NB4 (cell line): Measurements from ENCODE around the gene THRAP3.
"Not testable (repeated sequence)": the region's sequence is repeated elsewhere in the genome, so short reads cannot be mapped to it uniquely, and the experiment has no call there.

Experiments used
- DNase-seq: peaks from one replicate; pipeline ENCODE4 v3.0.0; 2010; ENCODE audit warnings: low read depth
- H3K4me3 ChIP-seq: one replicate; pipeline ENCODE4 v1.5.1; 2011; ENCODE audit warnings: mild to moderate bottlenecking, low read depth, low read length, moderate library complexity
- MYC ChIP-seq: IDR thresholded peaks from 2 replicates; pipeline ENCODE4 v1.6.1; 2011; ENCODE audit warnings: low read depth, low read length
- POLR2A ChIP-seq: IDR thresholded peaks from 2 replicates; pipeline ENCODE4 v1.6.1; 2011; ENCODE audit warnings: mild to moderate bottlenecking; ENCODE audit not compliant: insufficient read length; ENCODE audit errors: extremely low read depth
- TF ChIP-seq, protein P1 (sequence below): IDR thresholded peaks from one replicate; pipeline ENCODE4 v1.5.1; 2012; ENCODE audit warnings: low read depth, low read length
- TF ChIP-seq, protein P2 (sequence below): IDR thresholded peaks from 2 replicates; pipeline ENCODE4 v1.6.1; 2011; ENCODE audit warnings: low read depth, low read length

THRAP3 gene

DNA sequence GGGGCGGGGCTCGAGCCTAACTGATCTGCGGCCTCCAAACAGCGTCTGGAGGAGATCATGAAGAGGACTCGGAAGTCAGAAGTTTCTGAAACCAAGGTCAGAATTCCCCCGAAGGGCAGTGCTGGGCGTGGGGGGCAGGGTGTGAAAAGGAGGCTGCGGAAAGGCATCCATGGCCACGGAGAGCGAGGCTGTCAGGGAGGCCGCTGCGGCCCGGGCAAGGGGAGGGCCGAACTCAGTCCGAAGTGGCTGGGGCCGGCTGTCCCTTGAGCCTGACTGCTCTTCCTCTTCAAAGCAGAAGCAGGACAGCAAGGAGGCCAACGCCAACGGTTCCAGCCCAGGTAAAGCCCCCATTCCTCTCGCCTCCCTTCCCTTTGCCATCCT lies 45.0 kb upstream of the THRAP3 start:
- DNase-seq = no peak
- TF ChIP-seq POLR2A = no peak
- TF ChIP-seq MYC = no peak
- TF ChIP-seq, protein P1, sequence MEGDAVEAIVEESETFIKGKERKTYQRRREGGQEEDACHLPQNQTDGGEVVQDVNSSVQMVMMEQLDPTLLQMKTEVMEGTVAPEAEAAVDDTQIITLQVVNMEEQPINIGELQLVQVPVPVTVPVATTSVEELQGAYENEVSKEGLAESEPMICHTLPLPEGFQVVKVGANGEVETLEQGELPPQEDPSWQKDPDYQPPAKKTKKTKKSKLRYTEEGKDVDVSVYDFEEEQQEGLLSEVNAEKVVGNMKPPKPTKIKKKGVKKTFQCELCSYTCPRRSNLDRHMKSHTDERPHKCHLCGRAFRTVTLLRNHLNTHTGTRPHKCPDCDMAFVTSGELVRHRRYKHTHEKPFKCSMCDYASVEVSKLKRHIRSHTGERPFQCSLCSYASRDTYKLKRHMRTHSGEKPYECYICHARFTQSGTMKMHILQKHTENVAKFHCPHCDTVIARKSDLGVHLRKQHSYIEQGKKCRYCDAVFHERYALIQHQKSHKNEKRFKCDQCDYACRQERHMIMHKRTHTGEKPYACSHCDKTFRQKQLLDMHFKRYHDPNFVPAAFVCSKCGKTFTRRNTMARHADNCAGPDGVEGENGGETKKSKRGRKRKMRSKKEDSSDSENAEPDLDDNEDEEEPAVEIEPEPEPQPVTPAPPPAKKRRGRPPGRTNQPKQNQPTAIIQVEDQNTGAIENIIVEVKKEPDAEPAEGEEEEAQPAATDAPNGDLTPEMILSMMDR = no peak
- TF ChIP-seq, protein P2, sequence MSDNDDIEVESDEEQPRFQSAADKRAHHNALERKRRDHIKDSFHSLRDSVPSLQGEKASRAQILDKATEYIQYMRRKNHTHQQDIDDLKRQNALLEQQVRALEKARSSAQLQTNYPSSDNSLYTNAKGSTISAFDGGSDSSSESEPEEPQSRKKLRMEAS = no peak
- no peak overlapping the region for H3K4me3 ChIP-seq

DNA sequence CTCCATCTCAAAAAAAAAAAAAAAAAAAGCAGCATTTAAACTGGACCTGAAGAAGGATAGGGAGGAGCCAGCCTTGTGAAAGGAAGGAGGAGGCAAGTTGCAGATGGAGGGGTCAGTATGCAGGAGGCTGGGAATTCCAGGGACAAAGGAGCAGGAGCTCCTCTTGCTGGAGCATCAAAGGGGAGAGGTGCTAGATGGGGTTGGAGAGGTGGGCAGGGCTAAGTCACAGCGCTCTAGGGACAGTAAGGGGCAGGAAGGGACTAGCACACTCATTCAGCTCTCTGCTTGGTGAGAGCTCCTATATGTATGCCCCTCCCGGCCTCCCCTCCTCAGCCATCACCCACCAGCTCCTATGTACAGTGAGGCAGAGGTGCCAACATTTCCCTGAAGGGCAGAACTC lies 41.5 kb upstream of the THRAP3 start:
- H3K4me3 ChIP-seq = no peak overlapping the region
- TF ChIP-seq MYC (no peak), POLR2A (no peak)
- TF ChIP-seq, protein P1 = no peak
- TF ChIP-seq, protein P2 = no peak
- DNase-seq = no peak

DNA sequence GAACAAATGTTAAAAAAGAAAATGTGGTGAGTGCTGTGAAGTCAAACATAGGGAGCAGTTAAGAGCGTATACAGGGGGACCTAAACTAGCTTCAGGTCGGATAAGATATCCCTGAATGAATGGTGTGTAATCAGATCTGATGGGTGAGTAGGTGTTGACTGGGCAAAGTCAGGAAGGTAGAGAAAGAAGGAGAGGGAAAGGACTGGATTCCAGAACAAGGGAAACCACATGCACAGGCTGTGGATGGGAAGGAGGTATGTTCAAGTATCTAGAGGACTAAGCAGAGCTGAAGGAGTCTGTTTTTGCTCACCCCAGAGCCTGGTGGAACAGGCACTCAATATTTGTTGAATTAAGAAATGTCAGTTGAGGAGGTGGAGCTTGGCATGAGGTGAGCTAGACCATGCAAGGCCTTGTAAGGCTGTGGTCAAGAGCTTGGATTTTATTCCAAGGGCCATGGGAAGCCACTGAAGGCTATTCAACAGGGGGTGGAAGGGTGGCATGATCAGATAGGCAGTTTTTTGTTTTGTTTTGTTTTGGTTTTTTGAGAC lies 40.9 kb upstream of the THRAP3 start:
- DNase-seq = no peak
- no peak overlapping the region for H3K4me3 ChIP-seq
- TF ChIP-seq, protein P1 = no peak
- no peak for TF ChIP-seq MYC
- TF ChIP-seq, protein P2 = no peak

DNA sequence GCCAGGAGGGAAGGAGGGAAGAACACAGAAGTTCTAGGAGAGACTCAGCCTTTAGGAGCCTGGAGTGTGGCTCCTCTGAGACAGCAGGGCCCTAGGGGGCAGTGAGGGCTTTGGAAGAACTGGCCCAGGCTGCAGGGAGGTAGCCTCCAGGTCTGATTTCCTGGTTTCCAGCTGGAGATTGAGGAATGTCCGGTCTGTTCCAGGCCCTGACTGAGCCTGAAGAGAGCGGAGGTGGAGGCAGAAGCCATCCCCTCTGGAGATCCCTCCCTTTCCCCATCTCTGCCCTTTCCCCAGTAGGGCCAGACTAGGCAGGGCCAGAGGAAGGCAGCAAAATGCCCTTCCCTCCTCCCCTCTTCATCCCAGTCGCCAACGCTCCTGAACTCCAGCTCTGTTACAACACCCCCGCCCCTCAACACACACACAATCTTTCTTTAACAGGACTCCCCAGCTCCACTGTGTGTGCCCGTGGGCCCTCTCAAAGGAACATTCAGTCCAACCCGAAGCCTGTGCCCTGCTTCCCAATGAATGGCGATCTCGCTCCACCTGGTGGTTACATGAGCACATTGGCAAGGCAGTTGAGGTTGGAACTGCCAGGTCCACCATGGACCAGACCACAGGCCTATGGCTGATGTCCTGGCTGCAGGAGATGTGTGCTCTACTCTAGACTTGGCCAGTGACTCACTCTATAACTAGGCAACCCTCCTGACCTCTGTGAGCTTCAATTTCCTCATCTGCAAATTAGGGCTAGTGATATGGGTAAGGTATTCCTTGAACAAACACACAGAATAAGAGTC lies 36.2 kb upstream of the THRAP3 start:
- TF ChIP-seq, protein P1 = peak; percentile 87
- TF ChIP-seq POLR2A (no peak), MYC (peak; percentile 34; the same call in 1 of the 2 replicates)
- TF ChIP-seq, protein P2 = peak; percentile 50; the same call in 1 of the 2 replicates
- no peak overlapping the region for H3K4me3 ChIP-seq
- peak; percentile 85 for DNase-seq

DNA sequence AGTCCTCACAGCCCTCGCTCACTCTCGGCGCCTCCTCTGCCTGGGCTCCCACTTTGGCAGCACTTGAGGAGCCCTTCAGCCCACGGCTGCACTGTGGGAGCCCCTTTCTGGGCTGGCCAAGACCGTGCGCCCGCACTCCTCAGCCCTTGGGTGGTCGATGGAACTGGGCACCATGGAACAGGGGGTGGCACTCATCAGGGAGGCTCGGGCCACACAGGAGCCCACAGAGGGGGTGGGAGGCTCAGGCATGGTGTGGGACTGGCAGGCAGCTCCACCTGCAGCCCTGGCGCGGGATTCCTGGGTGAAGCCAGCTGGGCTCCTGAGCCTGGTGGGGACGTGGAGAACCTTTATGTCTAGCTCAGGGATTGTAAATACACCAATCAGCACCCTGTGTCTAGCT lies 27.4 kb upstream of the THRAP3 start:
- DNase-seq, H3K4me3 ChIP-seq: not testable (repeated sequence)

DNA sequence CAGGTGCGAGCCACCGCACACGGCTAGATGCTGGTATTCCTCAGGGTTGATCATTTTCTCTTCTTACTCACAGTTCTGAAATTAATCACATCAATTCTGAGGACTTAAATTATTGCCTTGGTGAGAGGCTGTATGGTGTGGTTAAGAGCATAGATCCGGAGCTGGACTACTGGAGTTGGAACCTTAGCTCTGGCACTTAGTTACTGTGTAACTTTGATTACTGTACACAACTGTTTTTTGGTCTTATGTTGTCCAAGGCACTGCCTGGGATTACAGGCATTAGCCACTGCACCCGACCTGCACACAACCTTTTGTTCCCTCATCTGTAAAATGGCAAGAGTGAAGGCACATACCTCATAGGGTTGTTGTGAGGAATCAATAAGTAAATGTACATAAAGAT lies 25.6 kb upstream of the THRAP3 start:
- no peak for DNase-seq
- TF ChIP-seq, protein P1 = no peak
- TF ChIP-seq POLR2A (no peak), MYC (no peak)
- TF ChIP-seq, protein P2 = no peak
- no peak overlapping the region for H3K4me3 ChIP-seq
